ENCODE data around the gene KDM2B. TPM values are rescaled to one million over a fixed set of nuclear protein-coding genes. Genes with fewer than 3 reads are reported as not detected.
"Not testable (repeated sequence)": the region's sequence is repeated elsewhere in the genome, so short reads cannot be mapped to it uniquely, and the experiment has no call there.

KDM2B gene
- total and polyA plus RNA-seq, 2 donors (not counting 3 experiments of a cell fraction or from before 2014, with no cell fraction given): 26.8 to 37.3 TPM

GRCh38 chr12:121590476-121591143 lies 9.8 kb upstream of the KDM2B start:
- peaks cover 4% of the 10 kb centered on the region for H3K4me1 ChIP-seq (ENCODE audit: control insufficient read depth, extremely low read depth, insufficient read depth, low read length)
- no peak overlapping the region for H3K9ac ChIP-seq (replicated peaks; ENCODE audit: extremely low read depth, insufficient read depth, low read length)
- H3K9me1 ChIP-seq (replicated peaks; ENCODE audit: control insufficient read depth, extremely low read depth, insufficient read depth, low read length): no peaks in the 10 kb centered on the region
- no peaks in the 10 kb centered on the region for H3K79me2 ChIP-seq (ENCODE audit: control insufficient read depth, insufficient read depth, low read length)
- no peaks in the 10 kb centered on the region for H3K9me3 ChIP-seq (replicated peaks; ENCODE audit: control insufficient read depth, insufficient read depth, low read length)
- POLR2A ChIA-PET: no interaction called here
- peak overlapping the region; percentile 1 for H3K4me2 ChIP-seq (ENCODE audit: insufficient read depth, low read length)
- no peak for DNase-seq (ENCODE audit: low read depth, low spot score)
- no peak overlapping the region for H3K27ac ChIP-seq (ENCODE audit: insufficient read depth, low read depth, low read length)
- BruUV-seq (replicated peaks): no TSS peak
- CTCF ChIA-PET: interaction anchor here (1.1 kb wide), 1 partner anchor 78 kb away, joined by 3 read pairs; no protein-coding TSS in a partner anchor
- peak; percentile 15 for FAIRE-seq
- H2AFZ ChIP-seq (ENCODE audit: low read depth, low read length): peak overlapping the region; percentile 48
- no peaks in the 10 kb centered on the region for H3K36me3 ChIP-seq (ENCODE audit: control insufficient read depth in 2 of 2, extremely low read depth in 1 of 2, insufficient read depth in 2 of 2, low read length in 2 of 2)
- dilution Hi-C loops (cut with MboI; ENCODE audit: extremely low pct_ligation_motif_present, low sequenced_read_pairs): no loop called here
- no peaks in the 10 kb centered on the region for H4K20me1 ChIP-seq (replicated peaks; ENCODE audit: control insufficient read depth, extremely low read depth, insufficient read depth, low read length)
- no peaks in the 10 kb centered on the region for H3K27me3 ChIP-seq (ENCODE audit: control insufficient read depth in 2 of 2, insufficient read depth in 2 of 2, low read length in 2 of 2)
- intact Hi-C loops (cut with micrococcal nuclease): no loop called here
- H3K4me3 ChIP-seq (replicated peaks in 1 of 3; ENCODE audit: insufficient read depth in 1 of 3, low read depth in 1 of 3, low read length in 3 of 3): no peak overlapping the region
- no peak for TF ChIP-seq FOS (IDR thresholded peaks at IDR 0.05; ENCODE audit: borderline replicate concordance, insufficient read depth, low read length)
- no peak for TF ChIP-seq EZH2 (IDR thresholded peaks at IDR 0.05; ENCODE audit: borderline replicate concordance, low read depth, low read length, severe bottlenecking)
- TF ChIP-seq MYC (IDR thresholded peaks at IDR 0.05; ENCODE audit: low read depth, low read length): no peak
- no peak for TF ChIP-seq POLR2A (IDR thresholded peaks at IDR 0.05; ENCODE audit: low read depth, low read length)
- TF ChIP-seq POLR2AphosphoS5 (IDR thresholded peaks at IDR 0.05; ENCODE audit: insufficient read depth, low read depth, low read length): no peak
- no peak for TF ChIP-seq MAX (IDR thresholded peaks at IDR 0.05; ENCODE audit: insufficient read depth, insufficient read length)
- no peak for TF ChIP-seq GATA2 (IDR thresholded peaks at IDR 0.05; ENCODE audit: insufficient read depth, insufficient read length, low read depth, low read length)
- TF ChIP-seq CTCF (IDR thresholded peaks at IDR 0.05; ENCODE audit: extremely low read depth in 1 of 2, insufficient read depth in 1 of 2, low read depth in 1 of 2, low read length in 2 of 2): no peak
- TF ChIP-seq JUN (IDR thresholded peaks at IDR 0.05; ENCODE audit: borderline replicate concordance, insufficient read depth, insufficient read length, low read depth): no peak

DNA sequence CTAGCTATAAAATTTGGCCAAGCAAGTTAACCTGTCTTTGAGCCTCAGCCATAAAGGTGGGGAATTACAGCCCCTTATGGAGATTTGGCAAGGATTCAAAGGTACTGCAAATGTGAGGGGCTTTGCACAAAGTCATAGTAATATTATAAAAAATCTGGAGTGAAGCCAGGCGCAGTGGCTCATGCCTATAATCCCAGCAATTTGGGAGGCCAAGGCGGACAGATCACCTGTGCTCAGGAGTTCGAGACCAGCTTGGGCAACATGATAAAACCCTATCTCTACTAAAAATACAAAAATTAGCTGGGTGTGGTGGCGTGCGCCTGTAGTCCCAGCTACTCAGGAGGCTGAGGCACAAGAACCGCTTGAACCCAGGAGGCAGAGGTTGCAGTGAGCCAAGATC lies 4.1 kb upstream of the KDM2B start:
- H3K4me3 ChIP-seq (replicated peaks in 1 of 3; ENCODE audit: insufficient read depth in 1 of 3, low read depth in 1 of 3, low read length in 3 of 3); H3K27ac ChIP-seq (ENCODE audit: insufficient read depth, low read depth, low read length); H4K20me1 ChIP-seq (replicated peaks; ENCODE audit: control insufficient read depth, extremely low read depth, insufficient read depth, low read length); BruUV-seq (replicated peaks); H3K9me3 ChIP-seq (replicated peaks; ENCODE audit: control insufficient read depth, insufficient read depth, low read length); H2AFZ ChIP-seq (ENCODE audit: low read depth, low read length); H3K36me3 ChIP-seq (ENCODE audit: control insufficient read depth in 2 of 2, extremely low read depth in 1 of 2, insufficient read depth in 2 of 2, low read length in 2 of 2); FAIRE-seq; H3K9me1 ChIP-seq (replicated peaks; ENCODE audit: control insufficient read depth, extremely low read depth, insufficient read depth, low read length); H3K9ac ChIP-seq (replicated peaks; ENCODE audit: extremely low read depth, insufficient read depth, low read length); dilution Hi-C loops (cut with MboI; ENCODE audit: extremely low pct_ligation_motif_present, low sequenced_read_pairs); DNase-seq (ENCODE audit: low read depth, low spot score); H3K4me2 ChIP-seq (ENCODE audit: insufficient read depth, low read length); H3K79me2 ChIP-seq (ENCODE audit: control insufficient read depth, insufficient read depth, low read length); H3K27me3 ChIP-seq (ENCODE audit: control insufficient read depth in 2 of 2, insufficient read depth in 2 of 2, low read length in 2 of 2): not testable (repeated sequence)
- H3K4me1 ChIP-seq (ENCODE audit: control insufficient read depth, extremely low read depth, insufficient read depth, low read length): peaks cover 27% of the 10 kb centered on the region
- intact Hi-C loops (cut with micrococcal nuclease): loop anchor here (5.0 kb wide), 1 partner anchor 207 kb away; the partner anchor contains the start of gene RHOF
- ChIA-PET CTCF (interaction anchor here (2.2 to 5.7 kb wide), 2 partner anchors 32 to 84 kb away, joined by 17 to 38 read pairs; no protein-coding TSS in a partner anchor), POLR2A (interaction anchor here (1.1 kb wide), 1 partner anchor 42 kb away, joined by 3 read pairs; no protein-coding TSS in a partner anchor)
